K562 (cell line): ENCODE measurements around the gene AP3B1. TPM values are rescaled to one million over a fixed set of nuclear protein-coding genes. Genes with fewer than 3 reads are reported as not detected.

Experiments used
- ATAC-seq: fragments of 200-7000 bp; cut with Tn5 transposase; 3 replicates; pipeline ENCODE4 v1.9.1; 2020; ENCODE audit warnings: moderate library complexity
- BruUV-seq: library from RNA; stranded (reverse); fragments of 400-500 nt; replicated peaks from 2 replicates; lab custom pipeline; 2021; lab: Mats Ljungman, UMichigan
- CTCF ChIA-PET: fragments of 300-600 bp; formaldehyde crosslinking; extraction: SDS; loops from one replicate; lab custom pipeline; 2021; ENCODE audit warnings: low intra/inter-chr PET ratio; lab: Yijun Ruan, JAX
- POLR2A ChIA-PET: fragments of 300-600, 350-650 bp; sonication (Branson Sonifier 250); formaldehyde crosslinking; extraction: SDS; loops from one replicate; lab custom pipeline; 2021; ENCODE audit warnings: antibody characterized with exemption, inconsistent platforms; lab: Yijun Ruan, JAX
- DNase-seq, 4 experiments: peaks; one replicate each; pipeline versions ENCODE4 v3.0.0 to v3.0.0-alpha.2; 2011 to 2018; ENCODE audit warnings: low spot score in 3 of 4, mixed read lengths in 3 of 4; ENCODE audit errors: extremely low read depth in 1 of 4
- FAIRE-seq: peaks from 2 replicates; lab custom pipeline; 2011; peaks lifted over from hg19 to GRCh38; lab: Jason Lieb, UNC
- H2AFZ ChIP-seq: 2 replicates; pipeline ENCODE4 v1.6.0; 2011; ENCODE audit warnings: low read depth, low read length, control low read depth, inconsistent platforms
- H3K27ac ChIP-seq: fragments of 200-600 bp; 3 replicates; pipeline ENCODE4 v1.8.0; 2011; ENCODE audit warnings: low read depth, mild to moderate bottlenecking, control low read depth, inconsistent platforms, low read length, moderate library complexity, mixed read lengths; ENCODE audit errors: extremely low read depth
- H3K27me3 ChIP-seq, 2 experiments: fragments of 300-600 bp in 1 of 2; 2 replicates in 1 of 2; 3 replicates in 1 of 2; pipeline versions ENCODE4 v1.6.0 to v1.8.0; 2011; ENCODE audit warnings: inconsistent platforms in 2 of 2, low read length in 2 of 2, mild to moderate bottlenecking in 1 of 2, mixed read lengths in 1 of 2, moderate library complexity in 1 of 2; ENCODE audit not compliant: control insufficient read depth in 2 of 2, insufficient read depth in 2 of 2
- H3K36me3 ChIP-seq: fragments of 300-600 bp; 3 replicates; pipeline ENCODE4 v1.8.0; 2011; ENCODE audit warnings: mild to moderate bottlenecking, low read length, inconsistent platforms; ENCODE audit not compliant: control insufficient read depth, insufficient read depth
- H3K4me1 ChIP-seq, 2 experiments: fragments of 200-600 bp in 1 of 2; replicated peaks in 1 of 2; 2 replicates in 1 of 2; 3 replicates in 1 of 2; pipeline versions ENCODE4 v1.5.1 to v1.8.0; 2011; ENCODE audit warnings: inconsistent platforms in 2 of 2, low read length in 2 of 2, mild to moderate bottlenecking in 1 of 2, mixed read lengths in 1 of 2, moderate library complexity in 1 of 2; ENCODE audit not compliant: control insufficient read depth in 2 of 2, insufficient read depth in 2 of 2
- H3K4me2 ChIP-seq: 2 replicates; pipeline ENCODE4 v1.6.1; 2011; ENCODE audit warnings: low read length, control low read depth, inconsistent platforms, mixed read lengths; ENCODE audit not compliant: insufficient read depth
- H3K4me3 ChIP-seq: fragments of 200-600 bp; sonication (generic), shearing (Covaris generic); 2 replicates; pipeline ENCODE4 v1.5.1; 2016; ENCODE audit warnings: control low read depth, inconsistent platforms
- H3K79me2 ChIP-seq: fragments of 200-600 bp; 3 replicates; pipeline ENCODE4 v1.8.0; 2011; ENCODE audit warnings: low read length, inconsistent platforms; ENCODE audit not compliant: control insufficient read depth, insufficient read depth
- H3K9ac ChIP-seq, 2 experiments: 2 replicates each; pipeline versions ENCODE4 v1.6.0 to v1.6.1; 2011; ENCODE audit warnings: low read depth in 2 of 2, low read length in 2 of 2, control low read depth in 1 of 2, inconsistent platforms in 1 of 2, mild to moderate bottlenecking in 1 of 2, mixed read lengths in 1 of 2; ENCODE audit not compliant: insufficient read depth in 1 of 2
- H3K9me1 ChIP-seq: one replicate; pipeline ENCODE4 v1.6.0; 2011; ENCODE audit warnings: inconsistent platforms, mild to moderate bottlenecking, low read length, moderate library complexity; ENCODE audit not compliant: control insufficient read depth, insufficient read depth
- H3K9me3 ChIP-seq: replicated peaks from 2 replicates; pipeline ENCODE4 v1.5.1; 2011; ENCODE audit warnings: low read depth, low read length, inconsistent platforms; ENCODE audit not compliant: control insufficient read depth, insufficient read depth
- H4K20me1 ChIP-seq: replicated peaks from 2 replicates; pipeline ENCODE4 v1.6.1; 2011; ENCODE audit warnings: low read length, inconsistent platforms, mixed read lengths; ENCODE audit not compliant: control insufficient read depth, insufficient read depth
- CBX3 ChIP-seq, 2 experiments: IDR thresholded peaks; 1 replicate in 1 of 2; 2 replicates in 1 of 2; pipeline ENCODE4 v1.6.1; 2012; ENCODE audit warnings: inconsistent platforms in 2 of 2, low read length in 2 of 2, borderline replicate concordance in 1 of 2, control low read depth in 1 of 2
- CEBPB ChIP-seq: fragments of 450-650 bp; IDR thresholded peaks from 2 replicates; pipeline ENCODE4 v1.6.1; 2016; ENCODE audit warnings: missing genetic modification characterization, missing compliant biosample characterization
- CEBPG ChIP-seq, 3 experiments: fragments of 200-800 bp in 1 of 3; sonication (Bioruptor generic) in 1 of 3; sonication (generic) in 1 of 3; formaldehyde crosslinking in 1 of 3; IDR thresholded peaks in 2 of 3; conservative IDR thresholded peaks in 1 of 3; 2 replicates each; pipeline versions ENCODE4 v1.6.1 to v1.8.0; 2016 to 2022; ENCODE audit warnings: missing compliant biosample characterization in 2 of 3, missing genetic modification characterization in 2 of 3, mild to moderate bottlenecking in 1 of 3, missing genetic modification reagents in 1 of 3
- CREM ChIP-seq: IDR thresholded peaks from 2 replicates; pipeline ENCODE4 v1.6.1; 2014; ENCODE audit warnings: antibody characterized with exemption, low read depth
- EGR1 ChIP-seq: fragments of 450-650 bp; conservative IDR thresholded peaks from 2 replicates; pipeline ENCODE4 v1.6.1; 2017; ENCODE audit warnings: mild to moderate bottlenecking
- L3MBTL2 ChIP-seq: fragments of 450-650 bp; IDR thresholded peaks from 2 replicates; pipeline ENCODE4 v1.6.1; 2016; ENCODE audit warnings: mild to moderate bottlenecking, moderate library complexity
- TCF7L2 ChIP-seq: fragments of 150-350 bp; IDR thresholded peaks from 2 replicates; pipeline ENCODE4 v1.6.1; 2016; ENCODE audit warnings: low read depth, mild to moderate bottlenecking, low read length, moderate library complexity
- ZBTB1 ChIP-seq: sonication (generic); formaldehyde crosslinking; IDR thresholded peaks from 2 replicates; pipeline ENCODE4 v1.8.1; 2023; ENCODE audit warnings: missing genetic modification reagents, low read depth, mild to moderate bottlenecking, borderline replicate concordance
- ZNF311 ChIP-seq: fragments of 250-450 bp; sonication (Bioruptor Pico); IDR thresholded peaks from 2 replicates; pipeline ENCODE4 v1.4.0; 2020; ENCODE audit warnings: mild to moderate bottlenecking, moderate library complexity
- WGBS: fragments of 100-300 bp; shearing (Covaris generic); methylation state at CpG from one replicate; pipeline ENCODE4 v1.1.6; 2016; ENCODE audit warnings: low coverage, mixed read lengths; ENCODE audit not compliant: insufficient coverage; ENCODE audit errors: missing lambda C conversion rate; 5-methylcytosine and 5-hydroxymethylcytosine counted together
- in situ Hi-C: fragments of 300-500 bp; cut with MboI; formaldehyde crosslinking; loops from 4 replicates; pipeline ENCODE4 v1.15.0; 2018; ENCODE audit warnings: inconsistent platforms, mixed read lengths
- intact Hi-C: fragments of 100-400 bp; cut with micrococcal nuclease; formaldehyde crosslinking; loops from 2 replicates; pipeline ENCODE4 v1.14.2; 2022
- polyA plus RNA-seq, 8 experiments: library from polyadenylated mRNA; depleted of rRNA in 4 of 8; stranded (reverse) in 5 of 8; unstranded in 3 of 8; fragments of >200 nt; fragmentation: Nextera tagmentation in 2 of 8; fragmentation: Illumina TruSeq in 1 of 8; extraction: Ambion mirVana in 2 of 8; extraction: Trizol in 1 of 8; gene quantifications; 2 replicates each; pipeline versions ENCODE4 v1.2.1 to v1.2.3, GENCODE V29; 2011 to 2014; ENCODE audit warnings: inconsistent platforms in 1 of 8, missing spikeins in 1 of 8
- total RNA-seq, 7 experiments: library from RNA; depleted of rRNA in 6 of 7; stranded (reverse); fragments of >200 nt in 6 of 7; fragmentation: Illumina TruSeq in 2 of 7; extraction: Trizol in 2 of 7; gene quantifications; 2 replicates each; pipeline versions ENCODE4 v1.2.1 to v1.2.3, GENCODE V29; 2011 to 2021; ENCODE audit warnings: low replicate concordance in 1 of 7
- TF ChIP-seq, protein P1 (sequence below): sonication (generic); formaldehyde crosslinking; IDR thresholded peaks from 2 replicates; pipeline ENCODE4 v1.9.0; 2022; ENCODE audit warnings: mild to moderate bottlenecking, missing genetic modification reagents

AP3B1 gene
- total and polyA plus RNA-seq, 9 of the 15 experiments (the other 6 are each of a cell fraction or from before 2014, with no cell fraction given) = 21.1 to 61.8 (median 42.2) TPM

DNA sequence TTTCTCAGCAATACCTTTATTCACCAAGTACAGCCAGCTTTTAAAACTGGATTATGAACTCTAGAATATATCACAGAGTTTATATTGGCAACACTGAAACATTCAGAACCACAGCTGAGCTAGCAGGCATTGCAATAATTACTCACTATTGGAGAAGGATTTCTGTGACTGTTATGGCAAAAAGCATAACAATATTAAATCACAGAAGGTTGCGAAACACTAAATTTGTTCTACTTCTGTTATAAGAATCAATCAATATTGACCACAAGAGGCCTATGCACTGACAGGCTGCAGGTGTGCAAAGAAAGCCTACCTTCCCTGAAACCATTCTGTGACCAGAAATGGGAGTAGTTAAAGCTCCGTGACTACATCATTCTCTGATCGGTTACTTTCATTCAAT is 59.2 kb downstream of the AP3B1 start:
- no peak for DNase-seq

DNA sequence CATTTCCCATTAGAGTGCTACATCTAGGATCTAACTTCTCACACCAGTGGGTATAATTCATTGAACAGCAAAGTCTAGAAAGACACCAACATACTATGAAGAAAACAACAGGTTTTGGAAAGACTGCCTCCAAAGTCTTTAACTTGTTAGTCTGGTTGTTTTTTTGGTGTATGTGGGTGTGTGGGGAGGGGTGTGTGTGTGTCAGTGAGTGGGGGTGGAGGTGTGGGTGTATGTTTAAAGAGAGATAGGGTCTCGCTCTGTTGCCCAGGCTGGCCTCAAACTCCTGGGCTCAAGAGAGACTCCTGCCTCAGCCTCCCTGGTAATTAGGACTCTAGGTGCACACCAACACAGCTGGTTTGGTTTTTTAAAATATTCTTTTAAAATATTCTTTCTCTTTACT is 59.7 kb downstream of the AP3B1 start:
- Histone ChIP-seq H3K27ac (no peak overlapping the region), H4K20me1 (no peaks in the 10 kb centered on the region), H3K4me1 (no peaks in the 10 kb centered on the region), H3K27me3 (no peaks in the 10 kb centered on the region), H2AFZ (no peak overlapping the region), H3K9me3 (no peaks in the 10 kb centered on the region), H3K9me1 (no peaks in the 10 kb centered on the region), H3K79me2 (peaks cover 1% of the 10 kb centered on the region; the same call in 1 of the 3 replicates), H3K4me3 (no peak overlapping the region), H3K4me2 (no peak overlapping the region), H3K9ac (no peak overlapping the region), H3K36me3 (0 out of 3 replicates have a peak, but pooled peaks cover 2% of the 10 kb centered on the region)
- in situ Hi-C loops = no loop called here
- TF ChIP-seq EGR1 (peak; percentile 76), CREM (no peak)
- 60% methylated on average over 1 of the region's 1 CpG for WGBS
- BruUV-seq = no TSS peak
- ATAC-seq (no peak), FAIRE-seq (no peak), DNase-seq (no peak)
- CTCF ChIA-PET = no interaction called here
- POLR2A ChIA-PET = no interaction called here
- intact Hi-C loops = no loop called here

More for the DNA sequence above, 59.2 kb downstream of the AP3B1 start:
- Histone ChIP-seq H3K27ac (no peak overlapping the region), H3K36me3 (peaks cover 6% of the 10 kb centered on the region; the same call in 1 of the 3 replicates), H3K4me2 (no peak overlapping the region), H3K4me3 (no peak overlapping the region), H3K9me3 (no peaks in the 10 kb centered on the region), H2AFZ (no peak overlapping the region), H3K4me1 (no peaks in the 10 kb centered on the region)
- CTCF ChIA-PET = no interaction called here
- ATAC-seq = no peak
- TF ChIP-seq CEBPB (tag) (peak; percentile 86), ZNF311 (CRISPR knock-in tag) (no peak), CEBPG (CRISPR knock-in tag; IDR thresholded peaks at IDR 0.05) (no peak), CEBPG (tag; conservative IDR thresholded peaks at IDR 0.05 in 1 of 2, IDR thresholded peaks at IDR 0.05 in 1 of 2) (peak; percentile 47 to 49; a peak in 2 of 4 replicates), L3MBTL2 (no peak), CBX3 (IDR thresholded peaks at IDR 0.05; ENCODE audit: borderline replicate concordance in 1 of 2, low read length in 2 of 2) (no peak), TCF7L2 (no peak), ZBTB1 (no peak)
- TF ChIP-seq, protein P1, sequence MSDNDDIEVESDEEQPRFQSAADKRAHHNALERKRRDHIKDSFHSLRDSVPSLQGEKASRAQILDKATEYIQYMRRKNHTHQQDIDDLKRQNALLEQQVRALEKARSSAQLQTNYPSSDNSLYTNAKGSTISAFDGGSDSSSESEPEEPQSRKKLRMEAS (CRISPR knock-in tag) = no peak
- TF ChIP-seq, all 486 proteins: peak for 2
- in situ Hi-C loops = no loop called here
- H3K9me1 ChIP-seq = no peaks in the 10 kb centered on the region
- peak; percentile 35 for FAIRE-seq
- no TSS peak for BruUV-seq
- no peaks in the 10 kb centered on the region for H3K27me3 ChIP-seq
- no peaks in the 10 kb centered on the region; the same call in 2 of the 3 replicates for H3K79me2 ChIP-seq
- POLR2A ChIA-PET = interaction anchor here (0.8 to 1.0 kb wide), 2 partner anchors 10 to 21 kb away, joined by 3 read pairs; no protein-coding TSS in a partner anchor
- intact Hi-C loops = no loop called here
- no peak overlapping the region for H3K9ac ChIP-seq
- H4K20me1 ChIP-seq = no peaks in the 10 kb centered on the region
- 100% methylated on average over 3 of the region's 3 CpGs for WGBS
